Stimulated activated CD8-positive, alpha-beta memory T cell treated with anti-CD3 and anti-CD28 coated beads, Interleukin-15, amount 100 ng/mL, for 1 hour (primary cell): ENCODE measurements around the gene RING1.
A peak's percentile ranks its signal among the peaks of the same experiment; 100 is the strongest.

Source experiments
- DNase-seq: peaks from one replicate; pipeline ENCODE4 v3.0.0-alpha.2; 2020; ENCODE audit warnings: low read depth

The RING1 gene

DNA sequence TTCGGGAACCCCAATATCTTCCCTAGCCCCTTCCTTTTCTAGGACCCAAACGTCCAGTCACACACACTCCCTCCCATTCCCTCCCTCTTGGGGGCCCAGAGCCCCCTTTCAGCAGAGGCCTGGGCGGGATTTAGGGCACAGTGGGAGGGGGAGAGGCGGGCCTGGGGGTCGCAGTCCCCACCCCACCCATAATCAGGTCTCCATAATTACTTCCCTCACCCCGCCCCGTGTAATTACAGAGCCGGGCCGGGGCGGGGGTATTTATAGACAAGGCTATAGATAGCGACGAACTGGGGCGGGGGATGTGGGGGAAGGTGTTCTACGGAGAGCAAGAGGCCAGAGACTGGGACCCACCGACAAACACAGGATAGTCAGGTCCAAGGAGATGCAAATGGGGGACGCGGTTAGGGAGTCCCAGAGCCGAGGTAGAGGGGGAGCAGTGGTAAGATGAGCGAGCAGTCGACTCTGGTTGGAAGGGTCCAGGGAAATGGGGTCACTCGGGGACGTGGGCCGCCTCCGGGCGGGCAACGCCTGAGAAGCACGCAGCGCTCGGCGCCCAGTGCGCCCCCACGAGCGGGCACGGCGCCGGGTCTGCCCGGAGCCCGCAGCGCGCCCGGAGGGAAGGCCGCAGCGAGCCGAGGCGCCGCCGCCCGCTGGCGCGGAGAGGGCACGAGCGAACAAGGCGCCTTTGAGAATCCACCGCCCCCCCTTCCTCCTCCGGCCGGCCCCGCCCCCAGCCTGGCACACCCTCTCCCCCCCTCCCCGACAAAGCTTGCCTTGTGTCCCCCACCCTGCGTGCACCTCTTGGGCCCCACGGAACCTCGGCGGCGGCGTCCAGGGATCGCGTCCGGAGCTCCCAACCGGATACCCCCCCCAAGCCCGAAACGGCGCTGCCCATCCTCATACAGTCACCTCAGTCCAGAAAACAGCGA is 15.4 kb upstream of the RING1 start:
- no peak for DNase-seq

DNA sequence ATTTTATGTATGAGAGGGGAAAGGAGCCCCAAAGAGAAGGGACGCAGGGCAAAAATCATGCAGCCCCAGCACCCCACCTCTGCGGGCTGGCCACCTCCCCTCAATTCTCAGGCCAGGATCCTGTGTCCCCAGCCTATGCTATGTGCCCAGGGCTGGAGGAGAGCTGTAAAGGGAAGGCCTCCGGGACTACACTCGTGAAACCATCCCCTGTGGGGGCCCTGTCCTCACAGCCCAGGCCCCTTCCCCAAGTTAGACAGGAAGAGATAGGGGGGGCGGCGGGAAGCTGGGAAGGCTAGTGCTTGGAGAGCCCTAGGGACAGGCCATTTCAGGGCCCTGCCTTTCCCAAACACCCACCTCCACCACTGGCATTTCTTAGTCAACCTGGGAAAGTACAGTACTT is 14.7 kb upstream of the RING1 start:
- no peak for DNase-seq

DNA sequence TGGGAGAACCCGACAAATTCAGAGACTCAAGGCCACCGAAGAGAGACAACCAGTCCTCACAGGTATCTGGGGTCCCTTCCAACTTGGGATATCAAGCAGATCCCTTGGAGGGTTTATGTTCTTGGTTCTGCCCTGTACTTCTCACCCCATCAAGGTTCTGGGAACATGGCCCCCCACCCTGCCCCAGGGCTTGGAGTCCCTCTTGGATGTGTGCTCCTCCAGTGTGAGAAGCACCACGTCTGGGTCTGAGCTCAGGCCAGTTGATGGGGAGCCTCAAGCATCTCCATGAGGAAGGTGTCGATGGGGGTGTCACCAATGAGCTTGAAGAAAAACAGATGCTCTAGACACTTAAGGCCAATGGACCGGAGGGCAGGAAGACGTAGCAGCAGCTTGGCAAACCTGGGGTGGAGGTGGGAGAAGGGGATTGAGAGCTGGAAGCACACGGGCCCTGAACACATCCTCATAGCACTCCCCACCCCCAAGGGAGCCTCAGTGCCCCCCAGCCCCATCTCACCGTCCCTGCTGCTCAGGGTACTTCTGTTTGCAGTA is 13.8 kb upstream of the RING1 start:
- no peak for DNase-seq

GRCh38 chr6:33195304-33196165 is 12.8 kb upstream of the RING1 start:
- DNase-seq = no peak

DNA sequence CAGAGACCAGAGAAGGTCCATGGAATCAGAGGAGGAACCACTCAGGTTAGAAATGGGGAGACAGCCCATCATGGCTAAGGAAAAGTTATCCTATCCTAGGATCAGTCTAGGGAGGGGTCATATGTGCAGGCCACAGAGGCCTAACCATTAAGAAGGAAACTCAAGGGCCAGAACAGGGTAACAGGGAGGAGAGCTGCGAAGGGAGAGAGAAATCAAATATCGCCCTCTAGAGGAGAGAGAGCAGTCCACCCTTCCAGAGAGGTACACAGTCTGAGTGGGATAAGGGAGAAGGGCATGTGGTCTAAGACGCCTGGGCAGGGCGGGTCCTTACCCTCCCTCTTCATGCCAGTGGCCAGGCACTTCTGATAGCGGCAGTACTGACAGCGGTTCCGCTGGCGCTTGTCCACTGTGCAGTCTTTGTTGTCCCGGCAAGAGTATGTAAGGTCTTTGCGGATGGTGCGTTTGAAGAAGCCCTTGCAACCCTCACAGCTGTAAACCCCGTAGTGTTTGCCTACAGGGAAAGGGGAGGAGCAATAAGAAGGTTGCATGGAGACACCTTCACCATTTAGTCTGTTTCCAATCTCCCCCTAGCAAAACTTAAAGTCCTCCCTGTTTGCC is 10.8 kb upstream of the RING1 start:
- DNase-seq = no peak

- DNase-seq = no peak
Observed at GRCh38 chr6:33198159-33198852, 10.0 kb upstream of the RING1 start.

GRCh38 chr6:33198853-33199436 is 9.4 kb upstream of the RING1 start:
- DNase-seq = no peak

DNA sequence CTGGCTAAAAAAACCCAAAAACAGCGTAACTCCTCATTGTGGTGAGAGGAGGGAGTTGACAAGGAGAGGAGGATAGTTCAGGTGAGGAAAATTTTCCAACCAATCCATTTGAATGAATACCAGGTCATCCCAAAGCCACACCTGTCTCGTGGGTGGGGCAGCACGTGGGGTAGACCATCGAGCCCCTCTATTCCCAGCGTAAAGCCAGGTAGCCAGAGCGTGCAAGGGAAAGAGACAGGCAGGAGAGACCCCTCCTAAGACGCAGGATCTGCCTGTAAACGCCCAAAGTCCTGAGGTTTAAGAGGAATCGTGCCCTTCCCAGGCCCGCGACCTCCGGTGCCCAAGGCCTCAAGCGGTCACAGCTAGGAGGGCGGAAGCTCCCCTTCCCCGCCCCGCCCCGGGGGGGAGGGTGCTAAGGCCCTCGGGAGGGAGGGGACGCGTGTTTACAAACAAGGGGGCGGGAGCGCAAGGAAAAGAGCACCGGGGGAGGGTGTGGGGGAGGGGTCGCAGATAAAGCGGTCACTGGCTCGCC is 8.5 kb upstream of the RING1 start:
- DNase-seq = no peak

- peak; percentile 98 for DNase-seq
Observed at GRCh38 chr6:33200219-33201146, 7.8 kb upstream of the RING1 start, which contains the start of the genes RXRB and SLC39A7. TSS of gene RXRB (minus strand) at chr6:33200665. CDS start at chr6:33200476, 189 bp downstream. TSS of gene SLC39A7 (plus strand) at chr6:33200867. CDS start at chr6:33201246, 379 bp downstream.

- DNase-seq = no peak
Observed at GRCh38 chr6:33201147-33201545, 7.2 kb upstream of the RING1 start.

DNA sequence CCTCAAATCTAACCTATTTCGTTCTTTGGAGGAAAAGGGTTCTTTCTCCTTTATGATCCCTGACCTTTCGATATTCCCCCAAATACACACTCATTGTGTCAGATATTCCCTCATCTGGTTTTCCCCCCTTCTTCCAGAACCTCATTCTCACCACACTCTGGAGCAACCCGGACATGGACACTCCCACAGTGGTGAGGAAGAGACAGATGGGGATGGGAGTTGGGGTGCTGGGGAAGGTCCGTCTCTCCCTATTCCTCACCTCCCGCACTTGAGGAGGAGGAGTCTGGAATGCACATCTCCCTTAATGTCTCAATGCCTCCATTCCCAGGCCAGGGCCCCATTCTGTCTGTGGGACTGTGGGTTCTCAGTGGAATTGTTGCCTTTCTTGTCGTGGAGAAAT is 6.4 kb upstream of the RING1 start:
- DNase-seq = no peak

DNA sequence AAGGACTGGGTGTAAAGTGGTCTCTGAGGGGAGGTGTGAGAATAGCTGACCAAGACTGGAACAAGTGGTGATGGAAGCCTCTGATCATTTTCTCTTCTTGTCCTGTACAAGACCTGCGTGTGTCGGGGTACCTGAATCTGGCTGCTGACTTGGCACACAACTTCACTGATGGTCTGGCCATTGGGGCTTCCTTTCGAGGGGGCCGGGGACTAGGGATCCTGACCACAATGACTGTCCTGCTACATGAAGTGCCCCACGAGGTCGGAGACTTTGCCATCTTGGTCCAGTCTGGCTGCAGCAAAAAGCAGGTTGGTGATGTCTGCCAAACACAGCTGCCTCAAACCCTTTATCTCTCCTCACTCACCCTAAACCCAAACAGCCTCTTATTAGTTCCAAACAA is 5.5 kb upstream of the RING1 start:
- DNase-seq = no peak

DNA sequence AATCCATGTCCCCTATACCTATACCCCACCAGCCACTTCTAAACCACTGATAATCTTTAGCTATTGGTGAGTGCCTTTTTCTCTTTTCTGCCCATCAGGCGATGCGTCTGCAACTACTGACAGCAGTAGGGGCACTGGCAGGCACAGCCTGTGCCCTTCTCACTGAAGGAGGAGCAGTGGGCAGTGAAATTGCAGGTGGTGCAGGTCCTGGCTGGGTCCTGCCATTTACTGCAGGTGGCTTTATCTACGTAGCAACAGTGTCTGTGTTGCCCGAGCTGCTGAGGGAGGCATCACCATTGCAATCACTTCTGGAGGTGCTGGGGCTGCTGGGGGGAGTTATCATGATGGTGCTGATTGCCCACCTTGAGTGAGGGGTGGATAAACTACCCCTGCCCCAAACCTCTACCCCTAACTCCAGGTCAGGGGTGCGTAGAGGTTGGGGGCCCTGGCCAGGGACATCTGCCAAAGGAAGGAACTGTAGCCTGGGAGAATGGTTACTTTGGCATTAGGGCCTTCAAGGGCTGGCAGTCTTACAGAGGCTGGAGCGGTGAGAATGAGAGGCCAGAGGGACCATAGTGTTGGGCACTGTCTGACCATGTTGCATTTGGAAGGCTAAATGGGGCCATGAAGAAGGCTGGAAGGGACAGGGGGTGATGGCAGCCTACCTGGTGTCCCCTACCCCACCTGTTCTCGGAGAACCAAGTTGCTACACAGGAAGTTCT is 4.7 kb upstream of the RING1 start:
- no peak for DNase-seq

GRCh38 chr6:33204165-33204414 is 4.2 kb upstream of the RING1 start:
- no peak for DNase-seq

GRCh38 chr6:33204415-33205190 is 3.7 kb upstream of the RING1 start, which contains the start of gene HSD17B8:
TSS of gene HSD17B8 (plus strand) at chr6:33204655. CDS start at chr6:33204669, 14 bp downstream.
- DNase-seq = peak; percentile 82

DNA sequence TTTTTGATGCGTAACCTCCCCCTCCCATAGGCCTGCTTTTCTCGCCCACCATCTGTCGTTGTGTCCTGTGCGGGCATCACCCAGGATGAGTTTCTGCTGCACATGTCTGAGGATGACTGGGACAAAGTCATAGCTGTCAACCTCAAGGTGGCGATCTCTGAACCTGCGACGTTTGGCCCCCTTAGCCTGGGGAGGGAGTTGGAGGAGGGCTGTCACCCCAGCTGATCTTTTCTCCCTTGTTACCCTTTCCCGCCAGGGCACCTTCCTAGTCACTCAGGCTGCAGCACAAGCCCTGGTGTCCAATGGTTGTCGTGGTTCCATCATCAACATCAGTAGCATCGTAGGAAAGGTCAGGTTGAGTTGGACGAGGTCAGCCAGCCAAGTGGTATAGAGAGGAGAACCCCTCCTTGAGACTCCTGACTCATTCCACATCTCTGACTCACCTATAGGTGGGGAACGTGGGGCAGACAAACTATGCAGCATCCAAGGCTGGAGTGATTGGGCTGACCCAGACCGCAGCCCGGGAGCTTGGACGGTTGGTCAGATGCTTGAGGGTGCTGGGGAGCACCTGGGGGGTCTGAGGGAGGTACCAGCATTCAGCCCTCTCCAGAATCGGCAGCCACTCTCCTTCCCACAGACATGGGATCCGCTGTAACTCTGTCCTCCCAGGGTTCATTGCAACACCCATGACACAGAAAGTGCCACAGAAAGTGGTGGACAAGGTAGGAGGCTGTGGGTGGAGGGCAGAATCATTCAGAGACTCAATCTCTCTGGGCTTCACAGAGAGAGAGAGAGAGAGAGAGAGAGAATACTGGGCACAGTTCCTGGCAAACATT is 2.9 kb upstream of the RING1 start:
- no peak for DNase-seq
